ENCODE measurements around the gene CSPG4. TPM values are rescaled to one million over a fixed set of nuclear protein-coding genes. Genes with fewer than 3 reads are reported as not detected.
A peak's percentile ranks its signal among the peaks of the same experiment; 100 is the strongest.

CSPG4 gene
- total and polyA plus RNA-seq, 9 of the 15 experiments (the other 6 are each of a cell fraction or from before 2014, with no cell fraction given), result under 0.01 to 0.07 (median 0.04) TPM; not detected in 5

DNA sequence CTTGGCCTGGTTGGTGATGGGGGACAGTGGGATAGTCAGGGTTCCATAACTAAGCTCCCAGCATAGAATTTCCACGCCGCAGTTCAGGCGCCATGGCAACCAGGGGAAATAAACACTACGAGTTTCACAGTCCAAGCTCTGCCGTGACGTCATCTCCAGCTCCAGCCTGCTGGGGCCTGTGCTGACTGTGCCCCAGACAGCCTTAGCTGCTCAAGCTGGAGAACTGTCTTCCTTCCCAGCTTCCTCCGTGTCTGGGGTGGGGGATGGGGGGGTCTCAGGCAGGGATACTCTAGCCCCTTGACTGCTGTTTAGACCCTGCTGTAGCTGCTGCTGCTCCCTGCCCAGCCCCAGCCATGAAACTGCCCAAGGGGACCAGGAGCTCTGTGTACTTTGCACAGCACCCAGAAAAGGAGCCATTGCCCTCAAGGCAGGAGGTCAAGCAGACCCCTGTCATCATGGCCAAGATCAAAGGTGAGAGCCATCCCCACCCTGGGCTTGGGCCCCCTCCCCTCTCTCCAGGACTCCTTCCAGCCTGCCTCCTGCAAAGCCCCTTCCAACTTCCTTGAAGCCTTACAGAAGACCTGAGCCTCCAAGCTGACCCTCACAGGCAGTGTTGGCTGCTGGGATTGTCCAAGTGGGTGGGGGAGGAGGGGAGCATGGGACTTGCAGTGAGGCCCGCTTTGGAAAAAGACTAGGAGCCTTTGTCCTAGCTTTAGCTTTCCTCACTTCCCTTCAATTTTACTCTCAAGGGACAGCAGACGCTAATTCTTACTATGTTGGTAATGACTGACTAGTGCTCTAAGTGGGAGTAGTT is 11.4 kb upstream of the CSPG4 start (continued):
- TF ChIP-seq, protein P1, sequence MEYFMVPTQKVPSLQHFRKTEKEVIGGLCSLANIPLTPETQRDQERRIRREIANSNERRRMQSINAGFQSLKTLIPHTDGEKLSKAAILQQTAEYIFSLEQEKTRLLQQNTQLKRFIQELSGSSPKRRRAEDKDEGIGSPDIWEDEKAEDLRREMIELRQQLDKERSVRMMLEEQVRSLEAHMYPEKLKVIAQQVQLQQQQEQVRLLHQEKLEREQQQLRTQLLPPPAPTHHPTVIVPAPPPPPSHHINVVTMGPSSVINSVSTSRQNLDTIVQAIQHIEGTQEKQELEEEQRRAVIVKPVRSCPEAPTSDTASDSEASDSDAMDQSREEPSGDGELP (CRISPR knock-in tag; IDR thresholded peaks at IDR 0.05; ENCODE audit: borderline replicate concordance), result 0 out of 2 replicates have a peak, but pooled peaks have one; percentile 13
- no peak for TF ChIP-seq YY1 (IDR thresholded peaks at IDR 0.05; ENCODE audit: borderline replicate concordance in 1 of 3, control insufficient read depth in 1 of 3, extremely low read depth in 1 of 3, insufficient read depth in 3 of 3, insufficient read length in 1 of 3, insufficient replicate concordance in 2 of 3, low read depth in 1 of 3, low read length in 2 of 3)
- TF ChIP-seq MYBL2 (IDR thresholded peaks at IDR 0.05; ENCODE audit: low read depth), result no peak
- no peak for TF ChIP-seq MYBL2 (CRISPR knock-in tag; IDR thresholded peaks at IDR 0.05; ENCODE audit: borderline replicate concordance)
- TF ChIP-seq FOXJ2 (tag; IDR thresholded peaks at IDR 0.05), result peak; percentile 99
- TF ChIP-seq, protein P2, sequence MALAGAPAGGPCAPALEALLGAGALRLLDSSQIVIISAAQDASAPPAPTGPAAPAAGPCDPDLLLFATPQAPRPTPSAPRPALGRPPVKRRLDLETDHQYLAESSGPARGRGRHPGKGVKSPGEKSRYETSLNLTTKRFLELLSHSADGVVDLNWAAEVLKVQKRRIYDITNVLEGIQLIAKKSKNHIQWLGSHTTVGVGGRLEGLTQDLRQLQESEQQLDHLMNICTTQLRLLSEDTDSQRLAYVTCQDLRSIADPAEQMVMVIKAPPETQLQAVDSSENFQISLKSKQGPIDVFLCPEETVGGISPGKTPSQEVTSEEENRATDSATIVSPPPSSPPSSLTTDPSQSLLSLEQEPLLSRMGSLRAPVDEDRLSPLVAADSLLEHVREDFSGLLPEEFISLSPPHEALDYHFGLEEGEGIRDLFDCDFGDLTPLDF (CRISPR knock-in tag; IDR thresholded peaks at IDR 0.05), result no peak
- peak; percentile 88 for TF ChIP-seq JUND (IDR thresholded peaks at IDR 0.05; ENCODE audit: borderline replicate concordance, low read depth, low read length)
- TF ChIP-seq JUND (tag; IDR thresholded peaks at IDR 0.05; ENCODE audit: borderline replicate concordance, low read depth, low read length), result peak; percentile 83
- TF ChIP-seq ARHGAP35 (IDR thresholded peaks at IDR 0.05; ENCODE audit: partially characterized antibody), result no peak
- TF ChIP-seq, protein P3, sequence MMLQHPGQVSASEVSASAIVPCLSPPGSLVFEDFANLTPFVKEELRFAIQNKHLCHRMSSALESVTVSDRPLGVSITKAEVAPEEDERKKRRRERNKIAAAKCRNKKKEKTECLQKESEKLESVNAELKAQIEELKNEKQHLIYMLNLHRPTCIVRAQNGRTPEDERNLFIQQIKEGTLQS (IDR thresholded peaks at IDR 0.05), result peak; percentile 97
- TF ChIP-seq, protein P3 (CRISPR knock-in tag; conservative IDR thresholded peaks at IDR 0.05), result no peak
- TF ChIP-seq MCM3 (IDR thresholded peaks at IDR 0.05), result no peak
- TF ChIP-seq GATA2 (CRISPR knock-in tag; IDR thresholded peaks at IDR 0.05), result no peak
- no peak for TF ChIP-seq RHOXF2B (CRISPR knock-in tag; conservative IDR thresholded peaks at IDR 0.05)
- no peak for TF ChIP-seq RFX7 (CRISPR knock-in tag; IDR thresholded peaks at IDR 0.05)
- TF ChIP-seq KDM1A (IDR thresholded peaks at IDR 0.05), result no peak
- TF ChIP-seq CBX2 (IDR thresholded peaks at IDR 0.05; ENCODE audit: insufficient read depth, low read length, poor library complexity, severe bottlenecking), result no peak
- TF ChIP-seq, protein P4, sequence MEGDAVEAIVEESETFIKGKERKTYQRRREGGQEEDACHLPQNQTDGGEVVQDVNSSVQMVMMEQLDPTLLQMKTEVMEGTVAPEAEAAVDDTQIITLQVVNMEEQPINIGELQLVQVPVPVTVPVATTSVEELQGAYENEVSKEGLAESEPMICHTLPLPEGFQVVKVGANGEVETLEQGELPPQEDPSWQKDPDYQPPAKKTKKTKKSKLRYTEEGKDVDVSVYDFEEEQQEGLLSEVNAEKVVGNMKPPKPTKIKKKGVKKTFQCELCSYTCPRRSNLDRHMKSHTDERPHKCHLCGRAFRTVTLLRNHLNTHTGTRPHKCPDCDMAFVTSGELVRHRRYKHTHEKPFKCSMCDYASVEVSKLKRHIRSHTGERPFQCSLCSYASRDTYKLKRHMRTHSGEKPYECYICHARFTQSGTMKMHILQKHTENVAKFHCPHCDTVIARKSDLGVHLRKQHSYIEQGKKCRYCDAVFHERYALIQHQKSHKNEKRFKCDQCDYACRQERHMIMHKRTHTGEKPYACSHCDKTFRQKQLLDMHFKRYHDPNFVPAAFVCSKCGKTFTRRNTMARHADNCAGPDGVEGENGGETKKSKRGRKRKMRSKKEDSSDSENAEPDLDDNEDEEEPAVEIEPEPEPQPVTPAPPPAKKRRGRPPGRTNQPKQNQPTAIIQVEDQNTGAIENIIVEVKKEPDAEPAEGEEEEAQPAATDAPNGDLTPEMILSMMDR (IDR thresholded peaks at IDR 0.05 in 2 of 3, conservative IDR thresholded peaks at IDR 0.05 in 1 of 3; ENCODE audit: insufficient read depth in 2 of 3, low read depth in 1 of 3, low read length in 3 of 3), result no peak
- TF ChIP-seq FOS (IDR thresholded peaks at IDR 0.05; ENCODE audit: extremely low read depth, insufficient read length), result no peak
- TF ChIP-seq CREB1 (IDR thresholded peaks at IDR 0.05), result peak; percentile 67
- peak; percentile 83 for TF ChIP-seq CREB1 (CRISPR knock-in tag; IDR thresholded peaks at IDR 0.05)
- TF ChIP-seq ESRRB (CRISPR knock-in tag; IDR thresholded peaks at IDR 0.05; ENCODE audit: borderline replicate concordance), result no peak
